ENCODE data around the gene TAS1R1.
A peak's percentile ranks its signal among the peaks of the same experiment; 100 is the strongest.

The TAS1R1 gene

DNA sequence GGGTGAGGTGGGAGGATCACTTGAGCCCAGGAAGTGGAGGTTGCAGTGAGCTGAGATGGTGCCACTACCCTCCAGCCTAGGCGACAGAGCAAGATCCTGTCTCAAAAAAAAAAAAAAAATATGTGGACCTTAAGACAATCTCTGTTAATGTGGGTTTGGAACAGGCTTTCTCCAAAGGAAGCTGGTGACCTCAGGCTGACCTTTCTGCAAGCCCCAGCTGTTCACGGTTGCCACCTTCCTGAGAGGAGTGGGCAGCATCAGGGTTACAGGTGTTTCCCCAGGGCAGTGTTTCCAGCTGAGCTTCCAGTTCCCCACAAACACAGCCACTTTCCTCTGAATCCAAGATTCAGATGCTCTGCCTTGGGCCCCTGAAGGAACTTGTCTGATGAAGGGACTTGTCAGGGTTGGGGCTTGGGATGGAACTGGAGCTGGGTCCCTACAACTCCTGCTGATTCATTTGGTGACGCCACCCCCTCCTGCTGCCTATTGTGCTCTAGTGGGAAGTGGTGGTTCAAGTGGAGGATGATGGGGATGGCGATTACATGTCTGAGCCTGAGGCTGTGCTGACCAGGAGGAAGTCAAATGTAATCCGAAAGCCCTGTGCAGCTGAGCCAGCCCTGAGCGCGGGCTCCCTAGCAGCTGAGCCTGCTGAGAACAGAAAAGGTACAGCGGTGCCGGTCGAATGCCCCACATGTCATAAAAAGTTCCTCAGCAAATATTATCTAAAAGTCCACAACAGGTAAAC, 26.6 kb downstream of the TAS1R1 start:
- Histone ChIP-seq H3K9me3 (ENCODE audit: control insufficient read depth, insufficient read depth, low read length) (no peaks in the 10 kb centered on the region), H3K79me2 (ENCODE audit: control insufficient read depth, low read length) (peaks cover 33% of the 10 kb centered on the region), H3K4me2 (ENCODE audit: low read length) (peak overlapping the region; percentile 84), H4K20me1 (ENCODE audit: control insufficient read depth, insufficient read depth, low read depth, low read length) (peaks cover 3% of the 10 kb centered on the region; the same call in 1 of the 2 replicates), H3K36me3 (ENCODE audit: control insufficient read depth, low read length) (peaks cover 19% of the 10 kb centered on the region), H3K4me1 (ENCODE audit: control insufficient read depth, low read length) (peaks cover 30% of the 10 kb centered on the region), H3K4me3 (ENCODE audit: low read length) (peak overlapping the region; percentile 81), H3K27ac (ENCODE audit: low read depth, low read length) (no peak overlapping the region), H3K9me2 (replicated peaks; ENCODE audit: control insufficient read depth, low read length) (no peaks in the 10 kb centered on the region), H3F3A (ENCODE audit: control insufficient read depth, insufficient read depth) (no peaks in the 10 kb centered on the region), H3K27me3 (ENCODE audit: control insufficient read depth, low read length) (no peaks in the 10 kb centered on the region)
- TF ChIP-seq, protein P1, sequence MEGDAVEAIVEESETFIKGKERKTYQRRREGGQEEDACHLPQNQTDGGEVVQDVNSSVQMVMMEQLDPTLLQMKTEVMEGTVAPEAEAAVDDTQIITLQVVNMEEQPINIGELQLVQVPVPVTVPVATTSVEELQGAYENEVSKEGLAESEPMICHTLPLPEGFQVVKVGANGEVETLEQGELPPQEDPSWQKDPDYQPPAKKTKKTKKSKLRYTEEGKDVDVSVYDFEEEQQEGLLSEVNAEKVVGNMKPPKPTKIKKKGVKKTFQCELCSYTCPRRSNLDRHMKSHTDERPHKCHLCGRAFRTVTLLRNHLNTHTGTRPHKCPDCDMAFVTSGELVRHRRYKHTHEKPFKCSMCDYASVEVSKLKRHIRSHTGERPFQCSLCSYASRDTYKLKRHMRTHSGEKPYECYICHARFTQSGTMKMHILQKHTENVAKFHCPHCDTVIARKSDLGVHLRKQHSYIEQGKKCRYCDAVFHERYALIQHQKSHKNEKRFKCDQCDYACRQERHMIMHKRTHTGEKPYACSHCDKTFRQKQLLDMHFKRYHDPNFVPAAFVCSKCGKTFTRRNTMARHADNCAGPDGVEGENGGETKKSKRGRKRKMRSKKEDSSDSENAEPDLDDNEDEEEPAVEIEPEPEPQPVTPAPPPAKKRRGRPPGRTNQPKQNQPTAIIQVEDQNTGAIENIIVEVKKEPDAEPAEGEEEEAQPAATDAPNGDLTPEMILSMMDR (IDR thresholded peaks at IDR 0.05; ENCODE audit: low read depth, low read length, poor library complexity, severe bottlenecking), result no peak
- TF ChIP-seq EZH2phosphoT487 (IDR thresholded peaks at IDR 0.05; ENCODE audit: borderline replicate concordance, low read length), result no peak

- Histone ChIP-seq H3K79me2 (ENCODE audit: control insufficient read depth, low read length) (peaks cover 33% of the 10 kb centered on the region), H3K27me3 (ENCODE audit: control insufficient read depth, low read length) (no peaks in the 10 kb centered on the region), H3K4me1 (ENCODE audit: control insufficient read depth, low read length) (peaks cover 36% of the 10 kb centered on the region), H3K9me2 (replicated peaks; ENCODE audit: control insufficient read depth, low read length) (no peaks in the 10 kb centered on the region), H3F3A (ENCODE audit: control insufficient read depth, insufficient read depth) (no peaks in the 10 kb centered on the region), H3K9me3 (ENCODE audit: control insufficient read depth, insufficient read depth, low read length) (no peaks in the 10 kb centered on the region), H4K20me1 (ENCODE audit: control insufficient read depth, insufficient read depth, low read depth, low read length) (peaks cover 3% of the 10 kb centered on the region; the same call in 1 of the 2 replicates), H3K27ac (ENCODE audit: low read depth, low read length) (no peak overlapping the region), H3K4me3 (ENCODE audit: low read length) (no peak overlapping the region), H3K4me2 (ENCODE audit: low read length) (peak overlapping the region; percentile 84; the same call in 1 of the 2 replicates), H3K36me3 (ENCODE audit: control insufficient read depth, low read length) (peaks cover 24% of the 10 kb centered on the region)
- TF ChIP-seq, protein P1 (IDR thresholded peaks at IDR 0.05; ENCODE audit: low read depth, low read length, poor library complexity, severe bottlenecking), result no peak
- no peak for TF ChIP-seq EZH2phosphoT487 (IDR thresholded peaks at IDR 0.05; ENCODE audit: borderline replicate concordance, low read length)
Measured at GRCh38 chr1:6582370-6582769, 27.3 kb downstream of the TAS1R1 start.

- TF ChIP-seq, protein P1 (IDR thresholded peaks at IDR 0.05; ENCODE audit: low read depth, low read length, poor library complexity, severe bottlenecking), result no peak
- TF ChIP-seq EZH2phosphoT487 (IDR thresholded peaks at IDR 0.05; ENCODE audit: borderline replicate concordance, low read length), result no peak
- Histone ChIP-seq H3K9me2 (replicated peaks; ENCODE audit: control insufficient read depth, low read length) (no peaks in the 10 kb centered on the region), H3F3A (ENCODE audit: control insufficient read depth, insufficient read depth) (no peaks in the 10 kb centered on the region), H3K27me3 (ENCODE audit: control insufficient read depth, low read length) (no peaks in the 10 kb centered on the region), H3K4me1 (ENCODE audit: control insufficient read depth, low read length) (peaks cover 36% of the 10 kb centered on the region), H3K4me3 (ENCODE audit: low read length) (no peak overlapping the region), H3K4me2 (ENCODE audit: low read length) (no peak overlapping the region), H4K20me1 (ENCODE audit: control insufficient read depth, insufficient read depth, low read depth, low read length) (peaks cover 3% of the 10 kb centered on the region; the same call in 1 of the 2 replicates), H3K27ac (ENCODE audit: low read depth, low read length) (no peak overlapping the region), H3K36me3 (ENCODE audit: control insufficient read depth, low read length) (peaks cover 44% of the 10 kb centered on the region), H3K9me3 (ENCODE audit: control insufficient read depth, insufficient read depth, low read length) (no peaks in the 10 kb centered on the region), H3K79me2 (ENCODE audit: control insufficient read depth, low read length) (peaks cover 33% of the 10 kb centered on the region)
Measured at GRCh38 chr1:6584126-6585080, 29.3 kb downstream of the TAS1R1 start.
